Stimulated activated naive CD4-positive, alpha-beta T cell (primary cell): ENCODE data around the gene BRDT.
"Not testable (repeated sequence)": the region's sequence is repeated elsewhere in the genome, so short reads cannot be mapped to it uniquely, and the experiment has no call there.

Experiments
- DNase-seq, 6 experiments: peaks; one replicate each; lab custom pipeline; 2025; lab: John Stamatoyannopoulos, UW

The BRDT gene

DNA sequence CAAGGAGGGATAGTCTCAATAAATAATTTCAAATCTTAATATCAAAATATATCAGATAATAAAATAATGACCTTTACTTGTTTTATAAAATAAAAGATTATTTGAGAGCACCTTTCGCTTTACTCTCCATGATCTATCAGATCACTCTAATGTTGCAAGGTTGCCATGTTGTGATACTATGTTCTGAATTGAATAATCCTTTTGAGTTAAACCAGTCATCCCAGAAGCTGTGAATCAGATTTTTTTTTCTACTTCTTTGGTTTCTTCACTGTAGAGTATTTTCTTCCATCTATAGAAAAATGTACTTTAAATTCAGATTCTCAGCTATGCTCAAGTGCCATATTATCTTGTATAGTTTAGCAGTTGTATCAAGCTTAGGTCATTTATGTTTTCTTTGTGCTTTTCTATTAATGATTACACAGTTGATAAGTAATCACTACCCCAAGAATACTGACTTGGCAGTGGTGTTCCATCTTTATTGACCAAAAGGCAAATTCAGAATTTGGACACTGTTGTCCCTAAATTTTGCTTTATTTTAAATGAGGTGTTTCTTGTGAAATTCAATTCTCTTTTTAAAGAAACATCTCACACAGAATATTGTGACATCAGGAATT is 32.9 kb downstream of the BRDT start:
- no peak for DNase-seq

DNA sequence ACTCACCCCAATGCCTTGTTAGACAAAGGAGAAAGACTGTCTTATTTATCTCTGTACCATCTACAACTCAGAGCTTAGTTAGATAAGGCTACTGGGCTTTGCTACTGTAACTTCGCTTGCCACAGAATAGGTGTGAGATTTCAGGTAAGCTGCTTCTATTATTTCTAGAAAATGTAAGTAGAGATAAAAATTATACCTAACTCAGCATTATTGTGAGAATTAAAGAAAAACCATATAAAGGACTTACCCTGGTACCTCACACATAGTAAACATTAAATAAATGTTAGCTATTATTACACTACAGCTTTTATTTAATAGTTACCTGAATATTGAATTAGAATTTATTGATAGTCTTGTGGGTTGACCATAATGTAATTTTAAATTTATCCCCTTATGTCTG is 44.1 kb downstream of the BRDT start:
- no peak for DNase-seq

GRCh38 chr1:91997607-91998195 is 48.5 kb downstream of the BRDT start:
- peak in 5 of 6 experiments; percentile 7 to 62 (median 26) for DNase-seq

- no peak for DNase-seq
Measured at GRCh38 chr1:92004129-92004528, 54.9 kb downstream of the BRDT start.

DNA sequence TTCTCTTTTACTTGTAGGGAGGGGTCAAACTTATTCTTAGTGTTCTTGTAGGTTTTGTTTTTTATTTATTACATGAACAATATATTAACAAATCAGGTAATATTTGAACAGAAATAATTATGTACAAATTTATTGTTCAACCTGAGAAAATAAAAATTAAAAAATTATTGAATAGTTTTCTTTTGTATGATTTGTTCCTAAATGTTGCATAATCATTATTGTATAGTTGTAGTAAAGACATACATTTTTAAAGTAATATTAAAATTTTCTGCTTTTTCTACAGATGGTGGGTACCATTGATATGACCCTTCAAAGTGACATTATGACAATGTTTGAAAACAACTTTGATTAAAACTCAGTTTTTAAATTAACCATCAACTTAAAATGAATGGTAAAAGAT is 64.7 kb downstream of the BRDT start:
- DNase-seq: no peak

DNA sequence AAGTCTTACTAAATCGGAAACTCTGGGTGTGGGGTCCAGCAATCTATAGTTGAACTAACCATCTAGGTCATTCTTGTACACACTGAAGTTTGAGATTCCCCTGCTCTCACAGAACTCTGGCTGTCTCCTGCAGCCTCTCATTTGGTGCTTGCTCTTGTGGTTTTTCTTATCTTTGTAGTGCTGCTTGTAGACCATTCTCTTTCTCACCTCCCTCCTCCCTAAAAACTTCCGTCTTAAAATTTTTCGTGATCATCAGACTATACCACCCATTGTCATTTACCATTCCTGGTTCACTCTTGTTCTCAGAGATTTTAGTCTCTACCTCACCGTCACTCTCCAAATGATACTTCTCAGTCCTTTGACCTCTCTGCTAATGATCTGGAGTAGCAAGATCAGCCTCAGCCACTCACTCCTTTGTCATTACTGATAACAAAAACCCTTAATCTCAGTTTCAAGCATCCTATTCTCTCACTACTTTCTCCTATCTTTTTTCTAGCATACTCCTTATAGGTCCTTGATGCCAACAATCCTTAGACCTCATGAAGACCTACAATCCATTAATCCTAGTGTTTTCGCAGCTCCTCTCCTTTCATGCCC is 67.6 kb downstream of the BRDT start:
- DNase-seq: peak in 1 of 6 experiments; percentile 2

- DNase-seq: no peak
Measured at GRCh38 chr1:92017656-92018055, 68.5 kb downstream of the BRDT start.

DNA sequence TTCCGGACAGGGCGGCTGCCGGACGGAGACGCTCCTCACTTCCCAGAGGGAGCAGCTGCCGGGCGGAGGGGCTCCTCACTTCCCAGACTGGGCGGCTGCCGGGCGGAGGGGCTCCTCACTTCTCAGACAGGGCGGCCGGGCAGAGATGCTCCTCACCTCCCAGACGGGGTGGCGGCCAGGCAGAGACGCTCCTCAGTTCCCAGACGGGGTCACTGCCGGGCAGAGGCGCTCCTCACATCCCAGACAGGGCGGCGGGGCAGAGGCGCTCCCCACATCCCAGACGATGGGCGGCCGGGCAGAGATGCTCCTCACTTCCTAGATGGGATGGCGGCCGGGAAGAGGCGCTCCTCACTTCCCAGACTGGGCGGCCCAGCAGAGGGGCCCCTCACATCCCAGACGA is 76.8 kb downstream of the BRDT start:
- DNase-seq: not testable (repeated sequence)

DNA sequence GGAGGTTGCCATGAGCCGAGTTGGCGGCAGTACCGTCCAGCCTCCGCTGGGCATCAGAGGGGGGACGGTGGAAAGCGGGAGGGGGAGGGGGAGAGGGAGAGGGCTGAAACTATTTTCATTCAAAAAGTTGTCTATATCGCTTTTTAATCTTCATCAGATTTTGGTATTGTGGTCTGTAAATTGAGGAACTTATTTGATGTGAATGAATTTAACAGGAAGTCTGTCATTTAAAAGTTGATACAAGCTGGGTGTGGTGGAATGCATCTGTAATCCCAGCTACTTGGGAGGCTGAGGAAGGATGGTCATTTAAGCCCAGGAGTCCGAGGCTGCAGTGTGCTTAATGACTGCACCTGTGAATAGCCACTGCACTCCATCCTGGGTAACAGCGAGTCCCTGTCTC is 77.6 kb downstream of the BRDT start:
- DNase-seq: no peak

GRCh38 chr1:92029241-92029922 is 80.2 kb downstream of the BRDT start:
- DNase-seq: no peak

GRCh38 chr1:92030656-92031107 is 81.5 kb downstream of the BRDT start:
- peak in 1 of 6 experiments; percentile 16 for DNase-seq

DNA sequence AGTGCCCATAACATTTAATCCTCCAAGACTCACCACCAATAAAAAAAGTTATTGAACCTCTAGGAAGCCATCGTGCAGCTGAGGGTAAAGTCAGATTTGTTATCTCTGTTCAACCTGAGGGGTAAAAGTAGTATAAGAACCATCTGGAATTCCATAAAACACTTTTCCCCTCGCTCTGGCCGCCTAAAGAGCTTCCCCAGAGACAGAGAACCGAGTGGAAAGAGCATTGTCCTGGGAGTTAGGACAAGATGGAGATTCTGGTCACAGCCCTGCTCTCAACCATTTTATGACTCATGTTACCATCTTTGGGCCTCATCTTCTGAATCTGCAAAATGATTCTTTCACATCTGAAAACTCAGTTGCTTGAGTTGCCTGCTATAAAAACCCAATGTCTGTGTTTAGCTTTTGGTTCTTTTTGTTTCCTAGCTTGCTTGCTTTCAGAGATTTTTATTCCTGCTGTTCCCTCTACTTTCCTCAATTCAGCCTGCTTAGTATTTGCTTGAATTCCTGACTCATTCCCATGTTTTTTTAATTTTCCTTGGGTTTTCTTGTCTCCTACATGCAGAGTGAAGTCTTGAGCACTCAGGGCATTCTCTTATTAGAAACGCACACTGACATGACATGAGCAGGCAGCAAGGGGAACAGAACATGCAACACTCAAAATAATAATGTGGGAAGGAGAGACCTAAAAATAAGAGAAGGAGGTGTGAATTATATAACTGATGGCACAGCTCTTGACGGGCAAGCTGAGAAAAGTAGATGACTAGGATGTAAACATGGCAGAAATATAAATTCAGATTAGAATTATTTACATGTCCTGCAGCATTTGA is 82.3 kb downstream of the BRDT start:
- no peak for DNase-seq

GRCh38 chr1:92037400-92037799 is 88.2 kb downstream of the BRDT start:
- DNase-seq: no peak

GRCh38 chr1:92038695-92039346 is 89.6 kb downstream of the BRDT start:
- DNase-seq: no peak

DNA sequence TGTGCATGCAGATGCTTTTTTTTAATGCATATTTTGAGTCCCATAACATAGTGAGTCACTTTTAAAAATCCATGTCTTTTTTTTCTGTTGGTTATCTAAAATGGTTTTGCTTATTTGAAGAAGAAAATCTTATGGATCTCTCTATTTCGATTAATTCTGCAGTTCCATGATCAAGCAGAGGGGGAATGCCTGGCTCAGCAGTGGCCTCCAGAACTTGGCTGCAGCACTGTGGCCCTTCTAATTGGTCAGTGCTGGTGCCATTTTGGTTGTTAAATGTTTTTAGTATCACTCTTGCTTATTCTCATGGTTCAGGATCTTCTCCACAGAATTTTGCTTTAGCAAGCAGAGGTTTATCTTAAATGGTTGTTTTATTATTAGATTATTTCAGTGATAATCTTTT is 91.8 kb downstream of the BRDT start:
- DNase-seq: no peak

GRCh38 chr1:92043621-92044020 is 94.4 kb downstream of the BRDT start:
- no peak for DNase-seq

GRCh38 chr1:92045766-92046495 is 96.7 kb downstream of the BRDT start:
- no peak for DNase-seq

DNA sequence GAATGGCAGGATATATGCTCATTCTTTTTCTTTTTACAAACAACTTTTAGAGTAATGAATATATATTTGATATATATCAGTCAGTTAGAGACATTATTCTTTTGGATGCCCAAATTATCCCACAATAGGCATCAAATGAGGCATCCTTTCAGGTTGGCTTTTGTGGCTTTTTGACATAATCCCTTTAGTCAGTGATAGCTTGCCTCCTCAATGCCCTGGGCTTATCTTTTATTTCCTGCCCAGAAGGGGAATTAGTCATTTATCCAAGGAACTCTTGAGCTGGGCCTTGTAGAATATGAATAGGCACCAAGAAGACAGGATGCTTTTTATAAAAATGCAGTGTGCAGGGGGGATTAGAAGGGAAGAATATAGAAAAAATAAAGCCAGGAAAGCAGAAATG is 102.7 kb downstream of the BRDT start:
- DNase-seq: no peak
